HG03565 (cell line): ENCODE data around the gene TBC1D13.
"Not testable (repeated sequence)": the region's sequence is repeated elsewhere in the genome, so short reads cannot be mapped to it uniquely, and the experiment has no call there.

Experiments used
- ATAC-seq: cut with Tn5 transposase; IDR thresholded peaks from one replicate; pipeline ENCODE4 v1.9.1; 2021; ENCODE audit warnings: mild to moderate bottlenecking, moderate library complexity; ENCODE audit not compliant: unreplicated experiment

Gene TBC1D13

GRCh38 chr9:128786681-128787601 lies at the start of gene TBC1D13:
Gene TBC1D13, plus strand, starts transcription at chr9:128787253. Its CDS starts 101 bp downstream, at chr9:128787354.
- peak; percentile 72 for ATAC-seq

GRCh38 chr9:128742401-128742800 lies 44.7 kb upstream of the TBC1D13 start:
- ATAC-seq = no peak

GRCh38 chr9:128743421-128743820 lies 43.6 kb upstream of the TBC1D13 start:
- ATAC-seq = no peak

GRCh38 chr9:128747241-128747640 lies 39.8 kb upstream of the TBC1D13 start:
- no peak for ATAC-seq

GRCh38 chr9:128750926-128751595 lies 36.0 kb upstream of the TBC1D13 start:
- ATAC-seq = no peak

GRCh38 chr9:128753627-128754026 lies 33.4 kb upstream of the TBC1D13 start:
- ATAC-seq = no peak

GRCh38 chr9:128757602-128758001 lies 29.5 kb upstream of the TBC1D13 start:
- no peak for ATAC-seq

- ATAC-seq = no peak
Observed at GRCh38 chr9:128762671-128763449, 24.2 kb upstream of the TBC1D13 start.

GRCh38 chr9:128764361-128764760 lies 22.7 kb upstream of the TBC1D13 start:
- no peak for ATAC-seq

- ATAC-seq = no peak
Observed at GRCh38 chr9:128765499-128765898, 21.6 kb upstream of the TBC1D13 start.

GRCh38 chr9:128768606-128769005 lies 18.4 kb upstream of the TBC1D13 start:
- ATAC-seq = no peak

GRCh38 chr9:128770286-128771030 lies 16.6 kb upstream of the TBC1D13 start:
- ATAC-seq = no peak

- peak; percentile 22 for ATAC-seq
Observed at GRCh38 chr9:128771094-128771721, 15.8 kb upstream of the TBC1D13 start.

- ATAC-seq = peak; percentile 83
Observed at GRCh38 chr9:128771745-128772519, 15.1 kb upstream of the TBC1D13 start, which contains the start of gene ZER1. Gene ZER1, minus strand, starts transcription at chr9:128771927. Its CDS starts 16,362 bp downstream, at chr9:128755565.

- ATAC-seq = no peak
Observed at GRCh38 chr9:128773049-128773448, 14.0 kb upstream of the TBC1D13 start.

- ATAC-seq = no peak
Observed at GRCh38 chr9:128774804-128775203, 12.2 kb upstream of the TBC1D13 start.

- ATAC-seq = not testable (repeated sequence)
Observed at GRCh38 chr9:128780093-128780492, 7.0 kb upstream of the TBC1D13 start.

GRCh38 chr9:128781187-128782070 lies 5.6 kb upstream of the TBC1D13 start:
- ATAC-seq = no peak
